Hepatic stellate cell (primary cell): ENCODE results near the gene B2M.
A peak's percentile ranks its signal among the peaks of the same experiment; 100 is the strongest.
"Not testable (repeated sequence)": the region's sequence is repeated elsewhere in the genome, so short reads cannot be mapped to it uniquely, and the experiment has no call there.

Experiments
- DNase-seq: peaks from one replicate; pipeline ENCODE4 v3.0.0; 2011; ENCODE audit warnings: low spot score

B2M gene

GRCh38 chr15:44726136-44726535, 14.8 kb downstream of the B2M start:
- no peak for DNase-seq

DNA sequence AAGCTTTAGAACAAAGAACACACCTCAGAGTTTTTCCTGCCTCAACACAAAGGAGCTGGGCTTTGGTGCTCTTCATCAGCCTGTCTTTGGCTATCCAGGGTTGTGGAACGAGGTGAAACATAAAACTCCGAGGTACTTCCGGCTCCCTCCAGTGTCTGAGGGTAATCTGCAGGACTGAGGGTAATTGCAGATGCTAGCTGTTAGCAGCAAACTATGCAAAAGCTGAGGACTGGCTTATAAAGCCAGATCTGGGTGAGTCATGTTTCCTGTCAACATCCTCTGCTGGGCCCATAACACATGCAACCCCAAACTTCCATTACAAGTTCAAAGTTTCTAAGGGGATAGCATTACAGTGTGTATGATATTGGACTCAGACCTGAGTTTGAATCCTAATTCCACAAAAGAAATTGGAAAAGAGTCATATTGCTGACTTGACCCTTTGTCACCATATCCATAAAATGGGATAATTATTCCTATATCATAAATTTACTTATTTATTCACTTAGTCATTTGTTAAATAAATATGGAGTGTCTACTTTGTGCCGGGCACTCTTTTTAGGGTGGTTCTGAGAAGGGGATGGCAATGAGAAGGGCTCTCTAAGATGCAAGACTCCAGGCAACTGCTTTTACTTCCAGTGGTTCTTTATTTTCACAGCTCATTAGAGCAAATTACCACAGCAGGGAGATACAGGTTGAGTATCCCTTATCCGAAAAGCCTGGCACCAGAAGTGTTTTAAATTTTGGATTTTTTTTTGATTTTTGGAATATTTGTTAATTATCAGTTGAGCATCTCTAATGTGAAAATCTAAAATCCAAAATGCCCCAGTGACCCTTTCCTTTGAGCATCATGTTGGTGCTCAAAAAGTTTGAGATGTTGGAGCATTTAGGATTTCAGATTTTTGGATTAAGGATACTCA, 15.5 kb downstream of the B2M start:
- peak; percentile 61 for DNase-seq

DNA sequence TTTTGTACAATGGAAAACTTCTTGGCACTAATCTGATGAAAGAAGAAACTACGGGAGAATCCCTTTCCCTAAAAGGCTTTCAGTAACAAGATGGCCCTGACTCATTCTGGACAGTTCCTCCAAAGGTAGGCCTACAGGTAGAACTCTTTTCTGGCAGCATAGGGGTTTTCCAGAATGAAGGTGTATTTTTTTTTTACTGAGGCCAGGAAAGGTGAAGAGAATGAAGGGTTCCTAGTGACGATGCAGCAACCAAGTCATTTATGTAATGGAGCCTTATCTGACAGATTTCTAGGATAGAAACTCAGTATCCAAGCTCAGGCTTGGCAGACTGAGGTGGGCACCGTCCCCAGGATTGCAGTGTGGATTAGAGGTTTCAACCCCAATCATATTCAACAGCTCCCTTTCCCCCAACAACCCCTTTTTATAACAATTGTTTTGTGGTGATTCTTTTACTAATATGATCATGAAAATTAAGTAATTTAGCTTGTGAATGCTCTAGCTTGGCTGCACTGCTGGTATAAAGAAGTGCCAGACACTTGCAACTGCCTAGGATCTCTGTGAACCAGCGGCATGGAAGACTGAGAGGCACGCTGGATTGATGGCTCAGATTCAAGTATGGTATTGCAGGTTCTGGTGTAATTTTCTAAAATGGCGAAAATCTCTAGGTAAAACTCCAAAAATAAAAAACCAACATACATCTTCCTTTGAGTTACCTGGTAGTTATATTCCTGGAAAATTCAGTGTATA, 16.3 kb downstream of the B2M start:
- no peak for DNase-seq

DNA sequence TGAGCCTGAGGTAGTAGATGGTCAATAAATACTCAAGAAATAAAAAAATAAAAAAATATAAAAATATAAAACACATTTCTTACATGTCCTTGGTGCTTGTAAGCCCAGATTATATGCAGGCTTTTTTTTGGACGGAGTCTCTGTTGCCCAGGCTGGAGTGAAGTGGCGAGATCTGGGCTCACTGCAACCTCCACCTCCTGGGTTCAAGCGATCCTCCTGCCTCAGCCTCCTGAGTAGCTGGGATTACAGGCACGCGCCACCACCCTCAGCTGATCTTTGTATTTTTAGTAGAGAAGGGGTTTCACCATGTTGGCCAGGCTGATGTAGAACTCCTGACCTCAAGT, 16.9 kb downstream of the B2M start:
- DNase-seq = not testable (repeated sequence)

GRCh38 chr15:44728576-44729407, 17.5 kb downstream of the B2M start:
- DNase-seq = peak; percentile 84

GRCh38 chr15:44729408-44730127, 18.3 kb downstream of the B2M start:
- DNase-seq = no peak

DNA sequence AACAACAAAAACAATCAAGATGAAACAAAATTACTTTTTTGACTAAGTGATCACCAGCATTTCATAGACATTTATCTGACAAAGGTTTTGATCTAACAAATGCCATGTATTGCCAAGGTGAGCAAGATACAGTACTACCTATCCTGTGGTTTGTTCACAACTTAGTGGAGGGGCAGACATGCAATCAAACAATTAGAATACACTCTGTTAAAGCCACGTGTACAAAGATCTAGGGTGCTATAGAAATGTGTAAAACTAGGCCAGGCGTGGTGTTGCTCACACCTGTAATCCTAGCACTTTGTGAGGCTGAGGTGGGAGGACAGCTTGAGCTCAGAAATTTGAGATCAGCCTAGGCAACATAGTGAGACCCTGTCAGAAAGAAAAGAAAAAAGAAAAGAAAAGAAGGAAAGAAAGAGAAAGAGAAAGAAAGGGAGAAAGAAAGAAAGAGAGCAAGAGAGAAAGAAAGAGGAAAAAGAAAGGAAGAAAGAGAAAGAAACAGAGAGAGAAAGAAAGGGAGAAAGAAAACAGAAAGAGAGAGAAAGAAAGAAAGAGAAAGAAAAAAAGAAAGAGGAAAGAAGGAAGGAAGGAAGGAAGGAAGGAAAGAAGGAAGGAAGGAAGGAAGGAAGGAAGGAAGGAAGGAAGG, 23.6 kb downstream of the B2M start:
- DNase-seq = no peak

DNA sequence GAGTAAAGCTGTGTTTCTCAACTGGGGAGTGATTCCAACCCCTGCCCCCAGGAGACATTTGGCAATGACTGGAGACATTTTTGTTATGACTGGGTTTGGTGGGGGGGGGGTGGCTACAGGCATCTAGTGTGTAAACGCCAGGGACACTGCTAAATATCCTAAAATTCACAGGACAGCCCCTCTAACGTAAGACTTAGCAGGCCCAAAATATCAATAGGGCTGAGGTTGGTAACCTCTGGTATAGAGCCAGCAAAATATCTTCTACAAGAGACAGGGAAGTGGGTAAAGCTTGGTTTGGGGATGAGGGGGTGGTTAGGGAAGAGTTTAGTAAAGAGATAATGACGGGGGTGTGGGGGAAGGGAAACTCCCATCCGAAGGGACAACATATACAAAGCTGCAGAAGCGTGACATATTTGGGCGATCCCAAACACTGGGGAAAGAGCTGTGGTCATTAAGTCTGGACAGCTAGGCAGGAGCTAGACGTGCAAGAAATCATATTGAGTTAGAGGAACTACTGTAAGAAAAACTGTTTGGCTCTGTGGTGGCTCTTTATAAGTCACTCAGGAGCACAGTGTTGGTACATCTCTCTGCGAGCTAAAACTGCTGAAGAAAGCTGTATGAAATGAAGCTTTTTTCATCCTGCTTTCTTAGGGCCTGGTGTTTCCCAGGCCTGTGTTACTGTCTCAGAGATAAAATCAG, 24.3 kb downstream of the B2M start:
- DNase-seq = peak; percentile 21

DNA sequence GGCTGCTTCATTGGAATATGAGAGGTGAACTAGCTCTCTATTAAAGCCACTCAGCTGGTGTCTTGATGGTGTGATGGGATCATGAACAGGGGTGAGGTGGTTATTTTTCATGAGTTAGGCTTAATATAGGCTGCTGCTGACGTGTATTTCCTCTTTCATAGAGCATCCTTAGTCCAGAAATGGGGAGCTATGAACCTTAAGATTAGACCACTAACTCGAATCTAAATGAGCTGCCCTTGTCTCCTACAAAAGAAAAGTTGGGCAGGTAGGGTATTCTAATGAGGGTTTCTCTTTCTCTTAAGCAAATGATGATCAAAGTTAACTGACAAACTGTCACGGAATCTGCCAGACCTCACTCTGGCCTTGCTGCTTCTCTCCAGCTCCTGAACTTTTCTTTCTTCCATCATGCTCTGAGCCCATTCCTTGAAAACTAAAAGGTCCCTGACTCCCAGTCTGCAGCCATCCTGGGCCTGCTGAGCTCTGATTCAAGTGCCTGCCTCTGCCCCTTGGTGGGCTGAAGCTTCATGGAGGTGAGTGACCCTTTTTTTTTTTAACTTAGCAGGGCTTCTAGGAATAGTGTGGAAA, 25.0 kb downstream of the B2M start, which contains the start of gene TRIM69:
TRIM69 (plus strand) TSS at position 348 of the 585 bp plus-strand sequence; CDS start at position 525, 177 bp downstream.
- DNase-seq = no peak

DNA sequence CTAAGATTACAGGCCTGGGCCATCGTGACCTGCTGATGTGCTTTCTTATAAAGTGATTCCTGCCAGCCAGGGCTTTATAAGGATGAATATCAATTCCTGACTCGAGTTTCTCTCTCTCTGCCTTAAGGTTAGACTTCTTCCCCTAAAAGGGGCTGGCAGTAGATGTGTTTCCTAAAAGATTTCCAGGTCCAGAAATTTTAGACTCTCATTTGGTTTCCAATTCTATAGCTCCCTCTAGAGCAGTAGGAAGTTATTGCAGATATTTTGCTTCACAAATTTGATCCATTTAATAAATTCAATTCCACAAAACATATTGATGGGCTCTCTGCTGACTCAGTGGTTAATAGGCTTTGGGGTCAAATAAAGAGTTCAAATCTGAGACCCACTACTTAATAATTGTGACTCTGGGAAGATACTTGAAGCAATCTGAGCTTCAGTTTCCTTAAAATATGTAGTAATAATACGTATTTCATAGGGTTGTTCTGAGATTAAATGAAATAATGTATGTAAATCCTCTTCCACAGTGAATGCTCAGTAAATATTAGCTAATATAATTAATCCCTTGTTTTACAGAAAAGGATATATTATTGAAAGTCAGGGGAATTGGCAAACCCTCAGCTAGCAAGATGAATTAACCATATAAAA, 27.1 kb downstream of the B2M start:
- DNase-seq = peak; percentile 34

DNA sequence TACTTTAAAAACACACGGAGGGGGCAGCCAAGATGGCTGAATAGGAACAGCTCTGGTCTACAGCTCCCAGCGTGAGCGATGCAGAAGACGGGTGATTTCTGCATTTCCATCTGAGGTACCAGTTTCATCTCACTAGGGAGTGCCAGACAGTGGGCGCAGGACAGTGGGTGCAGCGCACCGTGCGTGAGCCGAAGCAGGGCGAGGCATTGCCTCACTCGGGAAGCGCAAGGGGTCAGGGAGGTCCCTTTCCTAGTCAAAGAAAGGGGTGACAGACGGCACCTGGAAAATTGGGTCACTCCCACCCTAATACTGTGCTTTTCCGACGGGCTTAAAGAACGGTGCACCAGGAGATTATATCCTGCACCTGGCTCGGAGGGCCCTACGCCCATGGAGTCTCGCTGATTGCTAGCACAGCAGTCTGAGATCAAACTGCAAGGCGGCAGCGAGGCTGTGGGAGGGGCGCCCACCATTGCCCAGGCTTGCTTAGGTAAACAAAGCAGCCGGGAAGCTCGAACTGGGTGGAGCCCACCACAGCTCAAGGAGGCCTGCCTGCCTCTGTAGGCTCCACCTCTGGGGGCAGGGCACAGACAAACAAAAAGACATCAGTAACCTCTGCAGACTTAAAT, 28.0 kb downstream of the B2M start:
- not testable (repeated sequence) for DNase-seq

- not testable (repeated sequence) for DNase-seq
These were observed 32.1 kb downstream of the B2M start for GRCh38 chr15:44743454-44743853.

DNA sequence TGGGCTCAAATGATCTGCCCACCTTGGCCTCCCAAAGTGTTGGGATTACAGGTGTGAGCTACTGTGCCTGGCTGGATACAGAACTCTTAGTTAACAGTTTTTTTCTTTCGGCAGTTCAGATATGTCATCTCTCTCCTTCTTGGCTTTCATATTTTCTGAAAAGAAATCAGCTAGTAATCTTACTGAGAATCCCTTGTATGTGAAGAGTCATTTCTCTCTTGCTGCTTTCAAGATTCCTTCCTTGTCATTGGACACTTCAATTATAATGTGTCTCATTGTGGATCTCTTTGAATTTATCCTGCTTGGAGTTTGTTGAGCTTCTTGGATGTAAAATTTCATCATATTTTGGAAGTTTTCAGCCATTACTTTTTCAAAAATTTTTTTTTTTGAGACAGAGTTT, 42.0 kb downstream of the B2M start:
- no peak for DNase-seq

GRCh38 chr15:44763187-44763586, 51.9 kb downstream of the B2M start:
- DNase-seq = no peak

DNA sequence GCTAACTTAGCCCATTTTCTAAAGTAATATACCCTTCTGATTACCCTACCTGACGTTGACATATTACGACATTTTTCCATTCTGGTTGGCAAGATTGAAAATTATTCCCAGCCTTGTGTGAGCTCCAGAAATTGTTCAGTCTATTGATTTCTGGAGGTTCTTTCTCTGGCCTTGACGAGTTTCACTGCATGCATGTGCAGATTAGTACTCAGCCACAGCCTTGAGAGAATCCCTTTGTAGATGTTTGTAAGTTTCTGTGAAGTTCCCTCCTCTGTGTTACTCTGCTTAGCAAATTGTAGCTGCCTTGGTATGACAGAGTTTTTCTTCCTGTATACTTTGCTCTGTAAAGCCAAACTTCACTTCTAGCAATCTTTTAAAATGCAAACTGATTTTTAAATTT, 52.5 kb downstream of the B2M start:
- DNase-seq = no peak

DNA sequence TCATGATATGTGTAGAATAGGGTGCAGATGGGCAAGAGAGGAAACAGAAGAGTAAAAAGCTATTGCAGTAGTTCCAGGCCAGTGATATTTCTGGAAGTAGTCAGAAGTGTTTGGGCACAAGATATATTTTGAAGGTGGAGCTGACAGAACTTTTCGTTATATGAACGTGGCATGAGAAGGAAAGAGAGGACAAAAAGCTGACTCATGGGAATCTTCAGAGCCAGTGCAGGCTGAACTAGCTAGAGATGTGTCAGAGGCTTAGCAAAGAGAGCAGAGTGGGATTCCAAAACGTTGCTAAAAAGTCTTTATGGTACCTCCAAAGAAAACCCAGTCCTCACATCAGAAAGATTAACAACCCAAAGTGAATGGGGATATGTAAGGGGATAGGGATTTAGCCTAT, 53.7 kb downstream of the B2M start:
- DNase-seq = no peak
